ENCODE measurements around the gene MAPKAP1. TPM values are rescaled to one million over a fixed set of nuclear protein-coding genes. Genes with fewer than 3 reads are reported as not detected.

The MAPKAP1 gene
- total RNA-seq, 1 donor from 2014 or later = 56.6 TPM

DNA sequence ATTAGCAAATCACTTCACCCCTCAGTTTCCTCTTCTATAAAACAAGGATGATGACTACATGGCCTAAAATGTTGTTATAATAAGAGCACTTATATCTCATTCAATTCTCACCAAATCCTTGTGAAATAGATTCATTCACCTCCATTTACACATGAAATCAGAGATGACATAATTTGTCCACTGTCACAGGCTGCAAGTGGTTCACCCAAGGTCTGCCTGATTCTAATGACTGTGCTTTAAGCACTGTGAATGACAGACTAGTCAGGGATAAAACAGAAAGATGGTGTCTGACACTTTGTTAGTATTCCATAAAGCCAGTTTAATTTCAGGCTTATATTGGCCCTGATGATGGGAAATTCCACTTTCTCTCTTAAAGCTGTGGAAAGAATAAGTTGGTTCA, 209.5 kb downstream of the MAPKAP1 start:
- Histone ChIP-seq H2AFZ (replicated peaks) (no peak overlapping the region), H3K27me3 (no peaks in the 10 kb centered on the region), H3K9ac (no peak overlapping the region), H3K4me2 (no peak overlapping the region), H3K79me2 (ENCODE audit: low read depth) (no peaks in the 10 kb centered on the region), H3K9me3 (ENCODE audit: low read depth) (no peaks in the 10 kb centered on the region), H3K36me3 (no peaks in the 10 kb centered on the region), H3F3A (ENCODE audit: low read depth) (no peaks in the 10 kb centered on the region), H4K20me1 (ENCODE audit: low read depth) (no peaks in the 10 kb centered on the region), H3K4me1 (peaks cover 8% of the 10 kb centered on the region), H3K4me3 (no peak overlapping the region), H3K27ac (no peak overlapping the region)
- Mint-ChIP-seq H3K36me3 (peaks cover 3% of the 10 kb centered on the region), H3K9me3 (no peaks in the 10 kb centered on the region), H3K27ac (no peak overlapping the region), H3K27me3 (ENCODE audit: insufficient read depth, low read depth) (peaks cover 2% of the 10 kb centered on the region), H3K4me3 (no peak overlapping the region), H3K4me1 (peaks cover 20% of the 10 kb centered on the region)
- no peak for DNase-seq (ENCODE audit: low spot score)
- TF ChIP-seq EZH2 (IDR thresholded peaks at IDR 0.05) (no peak), EZH2phosphoT487 (IDR thresholded peaks at IDR 0.05) (no peak)
- TF ChIP-seq, protein P1, sequence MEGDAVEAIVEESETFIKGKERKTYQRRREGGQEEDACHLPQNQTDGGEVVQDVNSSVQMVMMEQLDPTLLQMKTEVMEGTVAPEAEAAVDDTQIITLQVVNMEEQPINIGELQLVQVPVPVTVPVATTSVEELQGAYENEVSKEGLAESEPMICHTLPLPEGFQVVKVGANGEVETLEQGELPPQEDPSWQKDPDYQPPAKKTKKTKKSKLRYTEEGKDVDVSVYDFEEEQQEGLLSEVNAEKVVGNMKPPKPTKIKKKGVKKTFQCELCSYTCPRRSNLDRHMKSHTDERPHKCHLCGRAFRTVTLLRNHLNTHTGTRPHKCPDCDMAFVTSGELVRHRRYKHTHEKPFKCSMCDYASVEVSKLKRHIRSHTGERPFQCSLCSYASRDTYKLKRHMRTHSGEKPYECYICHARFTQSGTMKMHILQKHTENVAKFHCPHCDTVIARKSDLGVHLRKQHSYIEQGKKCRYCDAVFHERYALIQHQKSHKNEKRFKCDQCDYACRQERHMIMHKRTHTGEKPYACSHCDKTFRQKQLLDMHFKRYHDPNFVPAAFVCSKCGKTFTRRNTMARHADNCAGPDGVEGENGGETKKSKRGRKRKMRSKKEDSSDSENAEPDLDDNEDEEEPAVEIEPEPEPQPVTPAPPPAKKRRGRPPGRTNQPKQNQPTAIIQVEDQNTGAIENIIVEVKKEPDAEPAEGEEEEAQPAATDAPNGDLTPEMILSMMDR (IDR thresholded peaks at IDR 0.05) = no peak

- Histone ChIP-seq H3K4me2 (no peak overlapping the region), H4K20me1 (ENCODE audit: low read depth) (no peaks in the 10 kb centered on the region), H3K9me3 (ENCODE audit: low read depth) (no peaks in the 10 kb centered on the region), H3K27me3 (no peaks in the 10 kb centered on the region), H3K27ac (no peak overlapping the region), H3K36me3 (no peaks in the 10 kb centered on the region), H3K9ac (no peak overlapping the region), H3K4me1 (peaks cover 8% of the 10 kb centered on the region), H2AFZ (replicated peaks) (no peak overlapping the region), H3K4me3 (no peak overlapping the region), H3F3A (ENCODE audit: low read depth) (no peaks in the 10 kb centered on the region), H3K79me2 (ENCODE audit: low read depth) (no peaks in the 10 kb centered on the region)
- TF ChIP-seq, protein P1 (IDR thresholded peaks at IDR 0.05) = no peak
- TF ChIP-seq EZH2phosphoT487 (IDR thresholded peaks at IDR 0.05) (no peak), EZH2 (IDR thresholded peaks at IDR 0.05) (no peak)
- DNase-seq (ENCODE audit: low spot score) = no peak
- Mint-ChIP-seq H3K27ac (no peak overlapping the region), H3K4me1 (peaks cover 20% of the 10 kb centered on the region), H3K36me3 (peaks cover 3% of the 10 kb centered on the region), H3K9me3 (no peaks in the 10 kb centered on the region), H3K27me3 (ENCODE audit: insufficient read depth, low read depth) (peaks cover 2% of the 10 kb centered on the region), H3K4me3 (no peak overlapping the region)
Observed at GRCh38 chr9:125496313-125496834, 210.6 kb downstream of the MAPKAP1 start.

GRCh38 chr9:125495172-125496119, 211.6 kb downstream of the MAPKAP1 start:
- Histone ChIP-seq H2AFZ (replicated peaks) (no peak overlapping the region), H3K27me3 (no peaks in the 10 kb centered on the region), H3F3A (ENCODE audit: low read depth) (no peaks in the 10 kb centered on the region), H3K36me3 (no peaks in the 10 kb centered on the region), H3K27ac (no peak overlapping the region), H3K4me3 (no peak overlapping the region), H3K9ac (no peak overlapping the region), H3K9me3 (ENCODE audit: low read depth) (no peaks in the 10 kb centered on the region), H3K4me2 (no peak overlapping the region), H4K20me1 (ENCODE audit: low read depth) (no peaks in the 10 kb centered on the region), H3K79me2 (ENCODE audit: low read depth) (no peaks in the 10 kb centered on the region), H3K4me1 (peaks cover 8% of the 10 kb centered on the region)
- Mint-ChIP-seq H3K4me1 (peaks cover 20% of the 10 kb centered on the region), H3K27me3 (ENCODE audit: insufficient read depth, low read depth) (peaks cover 2% of the 10 kb centered on the region), H3K9me3 (no peaks in the 10 kb centered on the region), H3K27ac (no peak overlapping the region), H3K4me3 (no peak overlapping the region), H3K36me3 (no peaks in the 10 kb centered on the region)
- no peak for TF ChIP-seq EZH2phosphoT487 (IDR thresholded peaks at IDR 0.05)
- TF ChIP-seq, protein P1 (IDR thresholded peaks at IDR 0.05) = no peak
- TF ChIP-seq EZH2 (IDR thresholded peaks at IDR 0.05) = no peak
- DNase-seq (ENCODE audit: low spot score) = no peak
